HepG2 (cell line): Measurements from ENCODE around the gene PA2G4. TPM values are rescaled to one million over a fixed set of nuclear protein-coding genes. Genes with fewer than 3 reads are reported as not detected.

Experiments
- CAMTA2 ChIP-seq: sonication (generic); formaldehyde crosslinking; IDR thresholded peaks from 2 replicates; pipeline ENCODE4 v1.4.0; 2020; ENCODE audit warnings: mild to moderate bottlenecking, missing genetic modification reagents, borderline replicate concordance
- CEBPG ChIP-seq: IDR thresholded peaks from 2 replicates; pipeline ENCODE4 v1.6.1; 2016
- CERS6 ChIP-seq: sonication (generic); formaldehyde crosslinking; IDR thresholded peaks from 2 replicates; pipeline ENCODE4 v1.5.0; 2020; ENCODE audit warnings: missing genetic modification reagents
- E2F2 ChIP-seq: sonication (generic); formaldehyde crosslinking; IDR thresholded peaks from 2 replicates; pipeline ENCODE4 v1.4.0; 2020; ENCODE audit warnings: missing genetic modification reagents, borderline replicate concordance
- EHMT2 ChIP-seq: fragments of 200-600 bp; sonication (generic); IDR thresholded peaks from 2 replicates; pipeline ENCODE4 v1.7.0; 2017; ENCODE audit warnings: antibody characterized with exemption, low read depth, low read length, borderline replicate concordance
- FOSL1 ChIP-seq: sonication (generic); formaldehyde crosslinking; IDR thresholded peaks from 2 replicates; pipeline ENCODE4 v1.9.0; 2021; ENCODE audit warnings: missing genetic modification reagents, borderline replicate concordance
- GZF1 ChIP-seq: sonication (generic); formaldehyde crosslinking; IDR thresholded peaks from 2 replicates; pipeline ENCODE4 v1.5.1; 2020; ENCODE audit warnings: mild to moderate bottlenecking, missing genetic modification reagents
- ONECUT2 ChIP-seq: sonication (generic); formaldehyde crosslinking; IDR thresholded peaks from 2 replicates; pipeline ENCODE4 v1.4.0; 2020; ENCODE audit warnings: missing genetic modification reagents
- PRDM15 ChIP-seq: sonication (generic); formaldehyde crosslinking; IDR thresholded peaks from 2 replicates; pipeline ENCODE4 v1.4.0; 2020; ENCODE audit warnings: missing genetic modification reagents
- PTBP1 ChIP-seq: fragments of 200-400 bp; formaldehyde crosslinking; IDR thresholded peaks from 2 replicates; pipeline ENCODE4 v1.6.1; 2018; ENCODE audit warnings: low read length, low read depth; ENCODE audit not compliant: poor library complexity, severe bottlenecking
- SALL1 ChIP-seq: sonication (generic); formaldehyde crosslinking; IDR thresholded peaks from 2 replicates; pipeline ENCODE4 v1.8.0; 2022; ENCODE audit warnings: mild to moderate bottlenecking, missing genetic modification reagents
- SRSF1 ChIP-seq: fragments of 200-400 bp; formaldehyde crosslinking; optimal IDR thresholded peaks from 2 replicates; pipeline ENCODE3; 2017; ENCODE audit warnings: mild to moderate bottlenecking, low read depth, low read length, moderate library complexity
- TRIM24 ChIP-seq: sonication (generic); formaldehyde crosslinking; IDR thresholded peaks from 2 replicates; pipeline ENCODE4 v1.8.0; 2022; ENCODE audit warnings: mild to moderate bottlenecking, missing genetic modification reagents
- UBTF ChIP-seq: sonication (generic); formaldehyde crosslinking; IDR thresholded peaks from 2 replicates; pipeline ENCODE4 v1.4.0; 2020; ENCODE audit warnings: mild to moderate bottlenecking, missing genetic modification reagents
- ZBTB21 ChIP-seq: sonication (generic); formaldehyde crosslinking; IDR thresholded peaks from 2 replicates; pipeline ENCODE4 v1.4.0; 2020; ENCODE audit warnings: missing genetic modification reagents
- ZFP36L2 ChIP-seq: sonication (generic); formaldehyde crosslinking; IDR thresholded peaks from 2 replicates; pipeline ENCODE4 v1.4.0; 2020; ENCODE audit warnings: missing genetic modification reagents
- ZFX ChIP-seq: sonication (generic); formaldehyde crosslinking; IDR thresholded peaks from 2 replicates; pipeline ENCODE4 v1.4.0; 2020; ENCODE audit warnings: mild to moderate bottlenecking, low read depth, missing genetic modification reagents, moderate library complexity
- ZNF30 ChIP-seq: sonication (generic); formaldehyde crosslinking; IDR thresholded peaks from 2 replicates; pipeline ENCODE4 v1.5.0; 2020; ENCODE audit warnings: mild to moderate bottlenecking, missing genetic modification reagents
- ZNF546 ChIP-seq: sonication (generic); formaldehyde crosslinking; conservative IDR thresholded peaks from 2 replicates; pipeline ENCODE4 v1.8.1; 2023; ENCODE audit warnings: mild to moderate bottlenecking, missing genetic modification reagents
- ZNF572 ChIP-seq: sonication (generic); formaldehyde crosslinking; IDR thresholded peaks from 2 replicates; pipeline ENCODE4 v1.5.1; 2020; ENCODE audit warnings: mild to moderate bottlenecking, missing genetic modification reagents
- ZNF747 ChIP-seq: sonication (generic); formaldehyde crosslinking; IDR thresholded peaks from 2 replicates; pipeline ENCODE4 v1.8.1; 2023; ENCODE audit warnings: missing genetic modification reagents, mild to moderate bottlenecking, borderline replicate concordance
- polyA plus RNA-seq, 8 experiments: library from polyadenylated mRNA; depleted of rRNA in 3 of 8; stranded (reverse) in 7 of 8; unstranded in 1 of 8; fragments of >200 nt; fragmentation: Illumina TruSeq in 4 of 8; extraction: Trizol in 4 of 8; gene quantifications; 2 replicates each; pipeline versions ENCODE4 v1.2.1 to v1.2.3, GENCODE V29; 2011 to 2016; ENCODE audit warnings: low read depth in 4 of 8, missing spikeins in 1 of 8, mixed read lengths in 1 of 8; ENCODE audit not compliant: insufficient read depth in 1 of 8
- total RNA-seq, 5 experiments: library from RNA; depleted of rRNA; stranded (reverse); fragments of >200 nt; fragmentation: Illumina TruSeq; extraction: Trizol; gene quantifications; 2 replicates each; pipeline ENCODE4 v1.2.3, GENCODE V29; 2016; ENCODE audit warnings: low read depth in 1 of 5

PA2G4 gene
- total and polyA plus RNA-seq, 2 of the 13 experiments (the other 11 are each of a cell fraction or from before 2014, with no cell fraction given) = 147 to 240 TPM

- TF ChIP-seq UBTF (peak; percentile 81), TRIM24 (CRISPR knock-in tag) (peak; percentile 94), ZFX (peak; percentile 83), CERS6 (CRISPR knock-in tag) (no peak), SALL1 (peak; percentile 99), CAMTA2 (CRISPR knock-in tag) (no peak), CEBPG (CRISPR knock-in tag) (peak; percentile 93), ZBTB21 (0 out of 2 replicates have a peak, but pooled peaks have one; percentile 37), ZNF546 (CRISPR knock-in tag) (no peak), ZFP36L2 (CRISPR knock-in tag) (no peak), PRDM15 (CRISPR knock-in tag) (0 out of 2 replicates have a peak, but pooled peaks have one; percentile 28), E2F2 (CRISPR knock-in tag) (no peak), SRSF1 (no peak), GZF1 (CRISPR knock-in tag) (0 out of 2 replicates have a peak, but pooled peaks have one; percentile 48), FOSL1 (CRISPR knock-in tag) (no peak), ZNF30 (CRISPR knock-in tag) (no peak), ZNF572 (CRISPR knock-in tag) (peak; percentile 46; the same call in 1 of the 2 replicates), ONECUT2 (peak; percentile 54; the same call in 1 of the 2 replicates), EHMT2 (no peak; the same call in 1 of the 2 replicates), ZNF747 (CRISPR knock-in tag) (peak; percentile 98), PTBP1 (no peak)
Measured at GRCh38 chr12:56081393-56082347, 22.7 kb upstream of the PA2G4 start (continued).
